Thoracic aorta (tissue), 2 donors: ENCODE data around the gene PIKFYVE. TPM values are rescaled to one million over a fixed set of nuclear protein-coding genes. Genes with fewer than 3 reads are reported as not detected.

Experiments used
- ATAC-seq: fragments of 150-250 bp; one replicate; pipeline ENCODE4 v1.8.0; 2017; ENCODE audit warnings: low read depth; ENCODE audit not compliant: insufficient number of reproducible peaks, low FRiP score
- DNase-seq: peaks from one replicate; pipeline ENCODE4 v3.0.0-alpha.2; 2020; ENCODE audit warnings: low spot score
- H3K27ac ChIP-seq, 2 donors: fragments of 200-600 bp; sonication (generic); 1 replicate in 1 of 2; 2 replicates in 1 of 2; pipeline ENCODE4 v1.5.1; 2016; ENCODE audit warnings: mild to moderate bottlenecking in 2 of 2, moderate library complexity in 2 of 2
- H3K27me3 ChIP-seq: fragments of 200-600 bp; sonication (generic); replicated peaks from 2 replicates; pipeline ENCODE4 v1.6.0; 2016; ENCODE audit warnings: mild to moderate bottlenecking; ENCODE audit not compliant: insufficient read depth
- H3K36me3 ChIP-seq: fragments of 200-600 bp; sonication (generic); one replicate; pipeline ENCODE4 v1.5.1; 2016
- H3K4me1 ChIP-seq, 2 donors: fragments of 200-600 bp; sonication (generic); 1 replicate in 1 of 2; 2 replicates in 1 of 2; pipeline versions ENCODE4 v1.5.1 to v1.6.0; 2016; ENCODE audit warnings: low read depth in 2 of 2, mild to moderate bottlenecking in 1 of 2; ENCODE audit not compliant: control insufficient read depth in 1 of 2
- H3K4me3 ChIP-seq: fragments of 200-600 bp; sonication (generic); 2 replicates; pipeline ENCODE4 v1.5.1; 2016; ENCODE audit warnings: mild to moderate bottlenecking
- H3K9me3 ChIP-seq: fragments of 200-600 bp; sonication (generic); 2 replicates; pipeline ENCODE4 v1.5.1; 2016
- CTCF ChIP-seq: fragments of 200-600 bp; sonication (generic); IDR thresholded peaks from one replicate; pipeline ENCODE4 v1.5.1; 2019; ENCODE audit warnings: antibody characterized with exemption
- total RNA-seq, 2 donors: library from RNA; depleted of rRNA; stranded (reverse); fragments of >200 nt; gene quantifications; one replicate each; pipeline versions ENCODE4 v1.1.0 to v1.2.3, GENCODE V29; 2016

The PIKFYVE gene
- total RNA-seq, 2 donors from 2014 or later: 18.0 to 29.4 TPM

- DNase-seq: no peak
- Histone ChIP-seq H3K4me1 (no peaks in the 10 kb centered on the region), H3K27me3 (no peaks in the 10 kb centered on the region), H3K27ac (no peak overlapping the region), H3K4me3 (no peak overlapping the region), H3K9me3 (no peaks in the 10 kb centered on the region), H3K36me3 (peaks cover 27% of the 10 kb centered on the region)
- no peak for TF ChIP-seq CTCF
- no peak for ATAC-seq
Measured at GRCh38 chr2:208285853-208286252, 19.8 kb downstream of the PIKFYVE start.

- Histone ChIP-seq H3K36me3 (peaks cover 23% of the 10 kb centered on the region), H3K9me3 (no peaks in the 10 kb centered on the region), H3K4me3 (no peak overlapping the region), H3K27me3 (no peaks in the 10 kb centered on the region), H3K4me1 (peaks cover 0 to 3% of the 10 kb centered on the region in 2 donors), H3K27ac (no peak overlapping the region)
- DNase-seq (no peak), ATAC-seq (no peak)
- TF ChIP-seq CTCF: no peak
Measured at GRCh38 chr2:208294482-208295024, 28.5 kb downstream of the PIKFYVE start.

DNA sequence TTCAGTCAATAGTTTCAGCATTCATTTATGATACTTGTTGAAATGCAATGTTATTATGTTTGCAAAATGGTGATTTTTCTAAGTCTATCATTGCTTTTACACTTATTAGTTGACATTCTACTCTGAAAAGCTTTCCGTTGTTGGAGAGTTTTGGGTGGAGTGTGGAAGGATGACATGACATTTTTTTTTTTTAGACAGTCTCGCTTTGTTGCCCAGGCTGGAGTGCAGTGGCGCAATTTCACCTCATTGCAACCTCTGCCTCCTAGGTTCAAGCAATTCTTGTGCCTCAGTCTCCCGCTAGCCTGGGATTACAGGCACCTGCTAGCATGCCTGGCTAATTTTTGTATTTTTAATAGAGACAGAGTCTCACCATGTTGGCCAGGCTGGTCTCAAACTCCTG lies 29.8 kb downstream of the PIKFYVE start:
- DNase-seq (no peak), ATAC-seq (no peak)
- Histone ChIP-seq H3K36me3 (peaks cover 16% of the 10 kb centered on the region), H3K27ac (no peak overlapping the region), H3K4me3 (no peak overlapping the region), H3K27me3 (no peaks in the 10 kb centered on the region), H3K4me1 (peaks cover 0 to 3% of the 10 kb centered on the region in 2 donors), H3K9me3 (no peaks in the 10 kb centered on the region)
- TF ChIP-seq CTCF: no peak

DNA sequence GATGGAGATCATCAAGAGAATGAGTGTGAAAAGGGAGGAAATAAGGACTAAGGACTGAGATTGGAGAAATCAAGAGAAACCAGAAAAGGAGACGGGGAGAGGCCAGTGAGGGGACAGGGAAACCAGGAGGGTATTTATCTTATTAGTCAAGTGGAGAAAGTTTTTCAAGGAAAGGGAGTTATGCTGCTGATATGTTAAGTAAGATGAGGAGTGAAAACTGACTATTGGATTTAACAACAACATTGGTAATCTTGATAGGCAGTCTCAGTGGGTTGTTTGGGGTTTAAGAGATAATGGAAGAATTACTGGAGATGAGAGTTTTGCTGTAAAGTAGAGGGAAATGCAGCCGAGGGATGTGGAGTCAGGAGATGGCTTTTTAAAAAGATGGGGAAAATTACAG lies 30.6 kb downstream of the PIKFYVE start:
- H3K4me1 ChIP-seq: peaks cover 0 to 3% of the 10 kb centered on the region in 2 donors
- no peak overlapping the region for H3K27ac ChIP-seq
- DNase-seq: no peak
- peaks cover 23% of the 10 kb centered on the region for H3K36me3 ChIP-seq
- no peak overlapping the region for H3K4me3 ChIP-seq
- ATAC-seq: no peak
- no peaks in the 10 kb centered on the region for H3K27me3 ChIP-seq
- no peaks in the 10 kb centered on the region for H3K9me3 ChIP-seq
- no peak for TF ChIP-seq CTCF

DNA sequence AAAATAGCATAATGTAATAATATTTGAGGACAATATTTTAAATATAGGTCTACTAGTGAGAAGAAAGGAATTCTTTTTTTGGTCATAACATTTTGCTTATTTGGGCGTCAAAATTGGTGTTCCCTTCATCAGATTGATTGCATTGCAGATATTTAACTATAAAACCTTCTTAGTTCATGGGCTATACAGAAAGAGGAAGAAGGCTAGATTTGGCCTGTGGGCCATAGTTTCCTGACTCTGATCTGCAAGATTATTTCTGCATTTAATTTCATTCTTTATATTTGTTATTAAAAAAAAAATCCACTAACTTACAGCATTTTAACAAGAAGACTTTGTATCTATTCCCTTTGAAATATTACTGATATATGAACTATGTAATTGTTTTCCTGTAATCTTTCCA lies 31.9 kb downstream of the PIKFYVE start:
- ATAC-seq (no peak), DNase-seq (no peak)
- Histone ChIP-seq H3K27ac (no peak overlapping the region), H3K4me3 (no peak overlapping the region), H3K36me3 (peaks cover 27% of the 10 kb centered on the region), H3K27me3 (no peaks in the 10 kb centered on the region), H3K4me1 (peaks cover 0 to 3% of the 10 kb centered on the region in 2 donors), H3K9me3 (no peaks in the 10 kb centered on the region)
- no peak for TF ChIP-seq CTCF
